ENCODE data around the gene PCDHA1.

PCDHA1 gene

DNA sequence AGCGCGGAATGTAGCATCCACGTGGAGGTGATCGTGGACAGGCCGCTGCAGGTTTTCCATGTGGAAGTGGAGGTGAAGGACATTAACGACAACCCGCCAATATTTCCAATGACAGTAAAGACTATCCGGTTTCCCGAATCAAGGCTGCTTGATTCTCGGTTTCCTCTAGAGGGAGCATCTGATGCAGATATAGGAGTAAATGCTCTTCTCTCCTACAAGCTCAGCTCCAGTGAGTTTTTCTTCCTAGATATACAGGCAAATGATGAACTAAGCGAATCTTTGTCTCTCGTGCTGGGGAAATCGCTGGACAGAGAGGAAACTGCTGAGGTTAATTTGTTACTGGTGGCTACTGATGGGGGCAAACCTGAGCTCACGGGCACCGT lies 9.3 kb downstream of the PCDHA1 start:
- TF ChIP-seq, protein P1, sequence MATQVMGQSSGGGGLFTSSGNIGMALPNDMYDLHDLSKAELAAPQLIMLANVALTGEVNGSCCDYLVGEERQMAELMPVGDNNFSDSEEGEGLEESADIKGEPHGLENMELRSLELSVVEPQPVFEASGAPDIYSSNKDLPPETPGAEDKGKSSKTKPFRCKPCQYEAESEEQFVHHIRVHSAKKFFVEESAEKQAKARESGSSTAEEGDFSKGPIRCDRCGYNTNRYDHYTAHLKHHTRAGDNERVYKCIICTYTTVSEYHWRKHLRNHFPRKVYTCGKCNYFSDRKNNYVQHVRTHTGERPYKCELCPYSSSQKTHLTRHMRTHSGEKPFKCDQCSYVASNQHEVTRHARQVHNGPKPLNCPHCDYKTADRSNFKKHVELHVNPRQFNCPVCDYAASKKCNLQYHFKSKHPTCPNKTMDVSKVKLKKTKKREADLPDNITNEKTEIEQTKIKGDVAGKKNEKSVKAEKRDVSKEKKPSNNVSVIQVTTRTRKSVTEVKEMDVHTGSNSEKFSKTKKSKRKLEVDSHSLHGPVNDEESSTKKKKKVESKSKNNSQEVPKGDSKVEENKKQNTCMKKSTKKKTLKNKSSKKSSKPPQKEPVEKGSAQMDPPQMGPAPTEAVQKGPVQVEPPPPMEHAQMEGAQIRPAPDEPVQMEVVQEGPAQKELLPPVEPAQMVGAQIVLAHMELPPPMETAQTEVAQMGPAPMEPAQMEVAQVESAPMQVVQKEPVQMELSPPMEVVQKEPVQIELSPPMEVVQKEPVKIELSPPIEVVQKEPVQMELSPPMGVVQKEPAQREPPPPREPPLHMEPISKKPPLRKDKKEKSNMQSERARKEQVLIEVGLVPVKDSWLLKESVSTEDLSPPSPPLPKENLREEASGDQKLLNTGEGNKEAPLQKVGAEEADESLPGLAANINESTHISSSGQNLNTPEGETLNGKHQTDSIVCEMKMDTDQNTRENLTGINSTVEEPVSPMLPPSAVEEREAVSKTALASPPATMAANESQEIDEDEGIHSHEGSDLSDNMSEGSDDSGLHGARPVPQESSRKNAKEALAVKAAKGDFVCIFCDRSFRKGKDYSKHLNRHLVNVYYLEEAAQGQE (IDR thresholded peaks at IDR 0.05; ENCODE audit: insufficient read depth in 1 of 2, low read depth in 2 of 2, low read length in 2 of 2): no peak
- TF ChIP-seq TAF1 (IDR thresholded peaks at IDR 0.05; ENCODE audit: borderline replicate concordance, insufficient read depth, low read length): no peak
- TF ChIP-seq SIN3A (IDR thresholded peaks at IDR 0.05; ENCODE audit: borderline replicate concordance, insufficient read depth, low read length): no peak
- TF ChIP-seq FOXP2 (optimal IDR thresholded peaks at IDR 0.05; ENCODE audit: borderline replicate concordance, extremely low read depth, extremely low read length, insufficient read depth): no peak
- no peak for TF ChIP-seq POLR2AphosphoS5 (IDR thresholded peaks at IDR 0.05; ENCODE audit: low read depth, low read length)

DNA sequence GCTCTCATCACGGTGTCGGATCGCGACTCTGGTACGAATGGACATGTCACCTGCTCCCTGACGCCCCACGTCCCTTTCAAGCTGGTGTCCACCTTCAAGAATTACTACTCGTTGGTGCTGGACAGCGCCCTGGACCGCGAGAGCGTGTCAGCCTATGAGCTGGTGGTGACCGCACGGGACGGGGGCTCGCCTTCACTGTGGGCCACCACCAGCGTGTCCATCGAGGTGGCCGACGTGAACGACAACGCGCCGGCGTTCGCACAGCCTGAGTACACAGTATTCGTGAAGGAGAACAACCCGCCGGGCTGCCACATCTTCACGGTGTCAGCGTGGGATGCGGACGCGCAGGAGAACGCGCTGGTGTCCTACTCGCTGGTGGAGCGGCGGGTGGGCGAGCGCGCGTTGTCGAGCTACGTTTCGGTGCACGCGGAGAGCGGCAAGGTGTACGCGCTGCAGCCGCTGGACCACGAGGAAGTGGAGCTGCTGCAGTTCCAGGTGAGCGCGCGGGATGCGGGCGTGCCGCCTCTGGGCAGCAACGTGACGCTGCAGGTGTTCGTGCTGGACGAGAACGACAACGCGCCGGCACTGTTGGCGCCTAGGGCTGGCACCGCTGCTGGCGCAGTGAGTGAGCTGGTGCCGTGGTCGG lies 10.3 kb downstream of the PCDHA1 start:
- TF ChIP-seq, protein P1 (IDR thresholded peaks at IDR 0.05; ENCODE audit: insufficient read depth in 1 of 2, low read depth in 2 of 2, low read length in 2 of 2): peak in 1 of 2 experiments; percentile 48; a peak in 1 of 4 replicates

DNA sequence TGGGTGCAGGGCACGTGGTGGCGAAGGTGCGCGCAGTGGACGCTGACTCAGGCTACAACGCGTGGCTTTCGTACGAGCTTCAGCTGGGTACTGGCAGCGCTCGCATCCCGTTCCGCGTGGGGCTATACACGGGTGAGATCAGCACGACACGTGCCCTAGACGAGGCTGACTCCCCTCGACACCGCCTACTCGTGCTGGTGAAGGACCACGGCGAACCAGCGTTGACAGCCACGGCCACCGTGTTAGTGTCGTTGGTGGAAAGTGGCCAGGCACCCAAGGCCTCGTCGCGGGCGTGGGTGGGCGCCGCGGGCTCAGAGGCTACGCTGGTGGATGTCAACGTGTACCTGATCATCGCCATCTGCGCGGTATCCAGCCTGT lies 10.8 kb downstream of the PCDHA1 start:
- TF ChIP-seq POLR2AphosphoS5 (IDR thresholded peaks at IDR 0.05; ENCODE audit: low read depth, low read length): no peak
- no peak for TF ChIP-seq TAF1 (IDR thresholded peaks at IDR 0.05; ENCODE audit: borderline replicate concordance, insufficient read depth, low read length)
- TF ChIP-seq SIN3A (IDR thresholded peaks at IDR 0.05; ENCODE audit: borderline replicate concordance, insufficient read depth, low read length): no peak
- TF ChIP-seq, protein P1 (IDR thresholded peaks at IDR 0.05; ENCODE audit: insufficient read depth in 1 of 2, low read depth in 2 of 2, low read length in 2 of 2): no peak
- no peak for TF ChIP-seq FOXP2 (optimal IDR thresholded peaks at IDR 0.05; ENCODE audit: borderline replicate concordance, extremely low read depth, extremely low read length, insufficient read depth)

DNA sequence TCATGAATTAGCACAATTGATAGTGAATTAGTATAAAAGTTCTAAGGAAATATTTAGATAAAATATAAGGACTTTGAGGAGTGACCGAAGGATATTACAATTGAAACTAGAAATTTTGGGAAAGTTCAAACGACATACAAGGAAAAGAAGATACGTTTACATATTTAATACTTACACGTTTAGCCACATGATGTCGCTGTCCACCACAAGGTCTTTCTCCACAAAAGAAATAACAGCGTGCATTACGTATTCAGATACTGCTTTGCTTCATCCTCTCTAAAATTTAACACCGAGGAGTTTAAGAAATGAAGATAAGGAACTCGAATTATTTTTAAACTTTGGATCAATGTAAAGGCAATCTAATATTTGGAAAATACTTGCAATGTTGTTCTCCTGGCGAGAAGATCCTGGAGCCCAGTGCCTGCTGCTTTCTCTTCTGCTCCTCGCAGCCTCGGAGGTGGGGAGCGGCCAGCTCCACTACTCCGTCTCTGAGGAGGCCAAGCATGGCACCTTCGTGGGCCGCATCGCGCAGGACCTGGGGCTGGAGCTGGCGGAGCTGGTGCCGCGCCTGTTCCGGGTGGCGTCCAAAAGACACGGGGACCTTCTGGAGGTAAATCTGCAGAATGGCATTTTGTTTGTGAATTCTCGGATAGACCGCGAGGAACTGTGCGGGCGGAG lies 15.0 kb downstream of the PCDHA1 start, which contains the start of gene PCDHA3:
Gene PCDHA3, plus strand, starts transcription at position 242 of the 678 bp plus-strand sequence.
- TF ChIP-seq FOXP2 (optimal IDR thresholded peaks at IDR 0.05; ENCODE audit: borderline replicate concordance, extremely low read depth, extremely low read length, insufficient read depth) (no peak), POLR2AphosphoS5 (IDR thresholded peaks at IDR 0.05; ENCODE audit: low read depth, low read length) (no peak), TAF1 (IDR thresholded peaks at IDR 0.05; ENCODE audit: borderline replicate concordance, insufficient read depth, low read length) (no peak), SIN3A (IDR thresholded peaks at IDR 0.05; ENCODE audit: borderline replicate concordance, insufficient read depth, low read length) (no peak)
- TF ChIP-seq, protein P1 (IDR thresholded peaks at IDR 0.05; ENCODE audit: insufficient read depth in 1 of 2, low read depth in 2 of 2, low read length in 2 of 2): no peak
